ENCODE results near the gene WNT7A.

GRCh38 chr3:13825821-13826220 lies 54.0 kb downstream of the WNT7A start:
- TF ChIP-seq EZH2 (IDR thresholded peaks at IDR 0.05) (no peak), EZH2phosphoT487 (IDR thresholded peaks at IDR 0.05; ENCODE audit: borderline replicate concordance) (no peak), CTCF (IDR thresholded peaks at IDR 0.05 in 2 of 3, conservative IDR thresholded peaks at IDR 0.05 in 1 of 3; ENCODE audit: borderline replicate concordance in 1 of 3, insufficient read depth in 1 of 3, low read depth in 2 of 3, low read length in 2 of 3) (no peak), CEBPB (IDR thresholded peaks at IDR 0.05; ENCODE audit: low read depth) (no peak)
